ENCODE data around the gene CSK. TPM values are rescaled to one million over a fixed set of nuclear protein-coding genes. Genes with fewer than 3 reads are reported as not detected.

The CSK gene
- total RNA-seq, 4 donors from 2014 or later: 33.1 to 45.2 (median 35.5) TPM

DNA sequence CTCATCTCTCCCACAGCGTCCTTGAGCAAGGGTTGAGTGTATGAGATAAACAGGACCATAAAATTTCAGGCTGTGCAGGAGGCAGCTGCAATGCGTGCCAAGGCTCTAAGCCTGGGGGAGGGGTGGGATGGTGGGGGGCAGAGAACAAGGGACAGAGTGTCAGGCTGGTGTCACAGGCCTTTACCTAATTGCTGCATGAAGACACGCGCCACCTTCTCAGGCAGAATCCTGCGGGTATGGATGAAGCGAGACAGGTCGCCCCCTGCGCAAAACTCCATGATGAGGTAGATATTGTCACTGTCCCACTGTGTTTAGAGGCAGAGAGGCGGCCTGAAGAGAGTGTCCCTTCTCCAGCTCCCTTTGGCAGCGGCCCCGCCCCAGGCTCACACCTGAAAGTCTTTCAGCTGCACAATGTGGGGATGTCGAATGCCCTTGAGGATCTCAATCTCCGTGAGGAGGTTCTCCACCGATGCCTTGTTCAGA lies 60.1 kb downstream of the CSK start:
- Histone ChIP-seq H3K9me3 (no peaks in the 10 kb centered on the region), H3K4me3 (peak overlapping the region; percentile 96), H3K27me3 (no peaks in the 10 kb centered on the region), H3K36me3 (peaks cover 52% of the 10 kb centered on the region), H3K4me1 (peaks cover 38% of the 10 kb centered on the region), H3K27ac (no peak overlapping the region)
- no peak for DNase-seq (ENCODE audit: low spot score in 2 of 2)
- 78% methylated on average over 9 of the region's 14 CpGs for WGBS
- TF ChIP-seq POLR2A (IDR thresholded peaks at IDR 0.05): no peak
- TF ChIP-seq EP300 (IDR thresholded peaks at IDR 0.05): no peak
- TF ChIP-seq, protein P1, sequence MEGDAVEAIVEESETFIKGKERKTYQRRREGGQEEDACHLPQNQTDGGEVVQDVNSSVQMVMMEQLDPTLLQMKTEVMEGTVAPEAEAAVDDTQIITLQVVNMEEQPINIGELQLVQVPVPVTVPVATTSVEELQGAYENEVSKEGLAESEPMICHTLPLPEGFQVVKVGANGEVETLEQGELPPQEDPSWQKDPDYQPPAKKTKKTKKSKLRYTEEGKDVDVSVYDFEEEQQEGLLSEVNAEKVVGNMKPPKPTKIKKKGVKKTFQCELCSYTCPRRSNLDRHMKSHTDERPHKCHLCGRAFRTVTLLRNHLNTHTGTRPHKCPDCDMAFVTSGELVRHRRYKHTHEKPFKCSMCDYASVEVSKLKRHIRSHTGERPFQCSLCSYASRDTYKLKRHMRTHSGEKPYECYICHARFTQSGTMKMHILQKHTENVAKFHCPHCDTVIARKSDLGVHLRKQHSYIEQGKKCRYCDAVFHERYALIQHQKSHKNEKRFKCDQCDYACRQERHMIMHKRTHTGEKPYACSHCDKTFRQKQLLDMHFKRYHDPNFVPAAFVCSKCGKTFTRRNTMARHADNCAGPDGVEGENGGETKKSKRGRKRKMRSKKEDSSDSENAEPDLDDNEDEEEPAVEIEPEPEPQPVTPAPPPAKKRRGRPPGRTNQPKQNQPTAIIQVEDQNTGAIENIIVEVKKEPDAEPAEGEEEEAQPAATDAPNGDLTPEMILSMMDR (IDR thresholded peaks at IDR 0.05): no peak
- TF ChIP-seq POLR2AphosphoS5 (IDR thresholded peaks at IDR 0.05): no peak

DNA sequence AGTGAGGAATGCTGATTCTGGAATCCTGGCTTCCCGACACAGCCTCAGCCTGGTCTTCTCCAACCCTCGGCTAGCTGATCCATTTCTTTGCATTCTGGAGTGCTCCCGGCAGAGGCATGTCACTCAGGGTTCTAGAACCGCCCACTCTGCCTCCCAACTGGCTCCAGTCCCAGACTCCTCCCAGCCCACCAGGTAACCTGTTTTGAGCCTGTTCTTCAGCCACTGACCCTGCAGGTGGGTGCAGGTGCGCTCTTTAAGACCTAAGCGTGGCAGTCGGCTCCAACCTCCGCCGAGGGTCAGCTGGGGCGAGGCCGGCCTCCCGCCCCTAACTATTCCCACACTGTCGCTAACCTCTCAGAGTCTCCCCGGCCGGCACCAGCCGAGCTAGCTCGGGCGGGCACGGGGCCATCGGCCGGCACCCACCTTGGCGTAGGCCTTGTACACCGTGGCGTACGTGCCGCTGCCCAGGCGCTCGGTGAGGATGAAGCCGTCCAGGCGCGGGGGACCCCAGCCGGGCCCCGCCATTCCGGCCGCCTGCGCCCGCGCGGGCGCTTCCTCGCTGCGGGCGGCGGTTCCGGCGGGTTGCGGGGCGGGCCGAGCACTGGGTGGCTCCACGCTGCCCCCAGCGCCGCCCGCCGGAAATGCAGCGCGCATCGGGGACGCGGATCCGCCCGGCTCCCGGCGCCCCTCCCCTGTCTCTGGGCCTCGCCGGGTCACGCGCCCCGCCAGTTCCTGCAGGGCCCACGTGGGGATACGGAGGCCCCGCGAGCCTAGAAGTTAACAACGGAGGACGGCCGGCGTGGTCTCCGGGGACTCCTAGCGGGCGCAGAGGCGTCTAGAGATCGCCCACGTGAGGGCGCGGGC lies 60.9 kb downstream of the CSK start, which contains the start of gene ULK3:
Gene ULK3 (minus strand): TSS at position 576 of the 864 bp plus-strand sequence. CDS start 51 bp downstream, at position 525.
- H3K27me3 ChIP-seq: no peaks in the 10 kb centered on the region
- H3K4me3 ChIP-seq: peak within 1 kb of the TSS; percentile 96
- DNase-seq (ENCODE audit: low spot score in 2 of 2): peak; percentile 94 to 95
- H3K4me1 ChIP-seq: peaks cover 38% of the 10 kb centered on the region
- WGBS: under 1% methylated on average over 49 of the region's 84 CpGs
- peak within 1 kb of the TSS; percentile 86 for H3K27ac ChIP-seq
- no peaks in the 10 kb centered on the region for H3K9me3 ChIP-seq
- H3K36me3 ChIP-seq: peaks cover 49% of the 10 kb centered on the region
- TF ChIP-seq POLR2AphosphoS5 (IDR thresholded peaks at IDR 0.05) (peak in 2 of 3 donors; percentile 19 to 26), POLR2A (IDR thresholded peaks at IDR 0.05) (peak in 1 of 2 donors; percentile 11), EP300 (IDR thresholded peaks at IDR 0.05) (no peak)
- TF ChIP-seq, protein P1 (IDR thresholded peaks at IDR 0.05): peak; percentile 76 to 97

DNA sequence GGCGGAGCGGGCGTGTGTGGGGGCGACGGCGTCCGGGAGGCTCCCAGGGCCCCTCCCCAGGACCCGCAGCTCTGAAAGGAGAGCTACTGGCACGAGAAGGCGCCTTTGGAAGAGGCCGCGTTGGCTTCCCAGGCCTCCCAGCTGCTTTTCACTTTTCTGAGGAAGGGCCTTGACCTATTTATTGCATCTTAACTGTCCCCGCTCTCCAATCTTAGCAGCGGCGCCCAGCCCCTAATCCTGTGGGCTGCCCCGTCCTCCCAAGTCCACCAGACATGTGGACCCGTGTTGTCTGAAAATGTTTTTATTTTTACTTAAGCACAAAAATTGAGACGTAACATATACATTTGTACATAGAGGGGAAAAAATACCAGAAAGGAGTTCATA lies 61.6 kb downstream of the CSK start:
- Histone ChIP-seq H3K4me1 (peaks cover 38% of the 10 kb centered on the region), H3K27me3 (no peaks in the 10 kb centered on the region), H3K27ac (peak overlapping the region; percentile 86), H3K36me3 (peaks cover 49% of the 10 kb centered on the region), H3K4me3 (peak overlapping the region; percentile 96), H3K9me3 (no peaks in the 10 kb centered on the region)
- TF ChIP-seq POLR2AphosphoS5 (IDR thresholded peaks at IDR 0.05) (no peak), EP300 (IDR thresholded peaks at IDR 0.05) (no peak), POLR2A (IDR thresholded peaks at IDR 0.05) (no peak)
- TF ChIP-seq, protein P1 (IDR thresholded peaks at IDR 0.05): no peak
- no peak for DNase-seq (ENCODE audit: low spot score in 2 of 2)
- 30% methylated on average over 9 of the region's 18 CpGs for WGBS

DNA sequence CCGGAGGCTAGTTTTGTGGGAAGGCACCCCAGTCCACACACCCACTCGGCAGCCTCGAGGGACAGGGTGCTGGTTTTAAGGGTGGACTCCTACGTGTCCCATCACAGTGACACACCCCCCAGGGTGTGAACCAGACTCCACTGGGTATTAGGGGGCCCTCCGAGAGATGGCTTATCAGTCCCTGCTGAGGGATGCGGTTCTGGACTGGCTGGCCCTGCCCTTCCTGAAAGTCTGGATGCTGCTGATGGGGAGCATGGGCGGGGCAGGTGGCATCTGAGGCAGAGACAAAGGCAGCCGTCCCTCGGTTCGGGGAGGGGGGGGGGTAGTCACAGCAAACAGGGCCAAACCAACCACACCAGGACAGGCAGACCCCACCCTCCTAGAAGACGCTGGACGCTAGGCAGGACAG lies 62.0 kb downstream of the CSK start:
- H3K4me3 ChIP-seq: peak overlapping the region; percentile 96
- no peaks in the 10 kb centered on the region for H3K9me3 ChIP-seq
- peak overlapping the region; percentile 86 for H3K27ac ChIP-seq
- peaks cover 49% of the 10 kb centered on the region for H3K36me3 ChIP-seq
- peaks cover 38% of the 10 kb centered on the region for H3K4me1 ChIP-seq
- 32% methylated on average over 8 of the region's 12 CpGs for WGBS
- no peak for DNase-seq (ENCODE audit: low spot score in 2 of 2)
- TF ChIP-seq POLR2AphosphoS5 (IDR thresholded peaks at IDR 0.05): no peak
- no peak for TF ChIP-seq POLR2A (IDR thresholded peaks at IDR 0.05)
- TF ChIP-seq, protein P1 (IDR thresholded peaks at IDR 0.05): no peak
- TF ChIP-seq EP300 (IDR thresholded peaks at IDR 0.05): no peak
- H3K27me3 ChIP-seq: no peaks in the 10 kb centered on the region
